DMS53 treated with DMSO at 0.1 percent for 48 hours (cell line): ENCODE results near the gene FAM98A.

ENCODE experiments used
- DNase-seq: peaks from one replicate; lab custom pipeline; 2025; ENCODE audit not compliant: unreplicated experiment; lab: John Stamatoyannopoulos, UW

Gene FAM98A

GRCh38 chr2:33599175-33599942, at the start of gene FAM98A:
FAM98A (minus strand) TSS chr2:33599299; CDS start chr2:33599221, 78 bp downstream.
- peak; percentile 84 for DNase-seq

- no peak for DNase-seq
Observed at GRCh38 chr2:33645861-33646260, 46.8 kb upstream of the FAM98A start.

- DNase-seq: peak; percentile 37
Observed at GRCh38 chr2:33644215-33644614, 45.1 kb upstream of the FAM98A start.

- DNase-seq: no peak
Observed at GRCh38 chr2:33636001-33636400, 36.9 kb upstream of the FAM98A start.

- no peak for DNase-seq
Observed at GRCh38 chr2:33634261-33634910, 35.3 kb upstream of the FAM98A start.

GRCh38 chr2:33633315-33633714, 34.2 kb upstream of the FAM98A start:
- DNase-seq: no peak

- DNase-seq: no peak
Observed at GRCh38 chr2:33632831-33633230, 33.7 kb upstream of the FAM98A start.

- DNase-seq: no peak
Observed at GRCh38 chr2:33628031-33628827, 29.1 kb upstream of the FAM98A start.

GRCh38 chr2:33619028-33619427, 19.9 kb upstream of the FAM98A start:
- no peak for DNase-seq

GRCh38 chr2:33617989-33618388, 18.9 kb upstream of the FAM98A start:
- DNase-seq: no peak

- no peak for DNase-seq
Observed at GRCh38 chr2:33617401-33617800, 18.3 kb upstream of the FAM98A start.

GRCh38 chr2:33616873-33617272, 17.8 kb upstream of the FAM98A start:
- no peak for DNase-seq

- DNase-seq: no peak
Observed at GRCh38 chr2:33614190-33614589, 15.1 kb upstream of the FAM98A start.

GRCh38 chr2:33607905-33608304, 8.8 kb upstream of the FAM98A start:
- DNase-seq: no peak

GRCh38 chr2:33607251-33607721, 8.2 kb upstream of the FAM98A start:
- DNase-seq: no peak

- no peak for DNase-seq
Observed at GRCh38 chr2:33606622-33607021, 7.5 kb upstream of the FAM98A start.

GRCh38 chr2:33606100-33606499, 7.0 kb upstream of the FAM98A start:
- no peak for DNase-seq

- DNase-seq: no peak
Observed at GRCh38 chr2:33605056-33605455, 6.0 kb upstream of the FAM98A start.

GRCh38 chr2:33603416-33603815, 4.3 kb upstream of the FAM98A start:
- DNase-seq: no peak

GRCh38 chr2:33602201-33602830, 3.2 kb upstream of the FAM98A start:
- no peak for DNase-seq

GRCh38 chr2:33599943-33600192, 769 bp upstream of the FAM98A start:
- no peak for DNase-seq
